ENCODE data around the gene EP300.
"Not testable (repeated sequence)": the region's sequence is repeated elsewhere in the genome, so short reads cannot be mapped to it uniquely, and the experiment has no call there.

EP300 gene

GRCh38 chr22:41140365-41140957, 48.1 kb downstream of the EP300 start:
- Histone ChIP-seq H3K4me3 (ENCODE audit: low read length in 2 of 2) (no peak overlapping the region), H3K36me3 (ENCODE audit: control insufficient read depth in 2 of 2, insufficient read depth in 2 of 2, low read length in 2 of 2) (peaks cover 61 to 87% of the 10 kb centered on the region in 2 donors), H3K4me1 (ENCODE audit: control insufficient read depth in 2 of 2, insufficient read depth in 2 of 2, low read length in 2 of 2) (no peaks in the 10 kb centered on the region), H3K27ac (ENCODE audit: low read depth in 2 of 2, low read length in 2 of 2) (no peak overlapping the region), H3K9ac (ENCODE audit: low read depth in 1 of 2, low read length in 2 of 2) (no peak overlapping the region), H3K9me3 (ENCODE audit: control insufficient read depth in 2 of 2, low read length in 2 of 2) (no peaks in the 10 kb centered on the region), H3K27me3 (ENCODE audit: control insufficient read depth in 2 of 2, insufficient read depth in 2 of 2, low read length in 2 of 2) (no peaks in the 10 kb centered on the region)

- H3K36me3 ChIP-seq (ENCODE audit: control insufficient read depth in 2 of 2, insufficient read depth in 2 of 2, low read length in 2 of 2), result peaks cover 67 to 80% of the 10 kb centered on the region in 2 donors
- not testable (repeated sequence) for H3K9me3 ChIP-seq (ENCODE audit: control insufficient read depth in 2 of 2, low read length in 2 of 2); H3K27me3 ChIP-seq (ENCODE audit: control insufficient read depth in 2 of 2, insufficient read depth in 2 of 2, low read length in 2 of 2); H3K27ac ChIP-seq (ENCODE audit: low read depth in 2 of 2, low read length in 2 of 2); H3K4me3 ChIP-seq (ENCODE audit: low read length in 2 of 2); H3K4me1 ChIP-seq (ENCODE audit: control insufficient read depth in 2 of 2, insufficient read depth in 2 of 2, low read length in 2 of 2); H3K9ac ChIP-seq (ENCODE audit: low read depth in 1 of 2, low read length in 2 of 2)
Observed at GRCh38 chr22:41145921-41146320, 53.5 kb downstream of the EP300 start.

GRCh38 chr22:41146573-41146972, 54.2 kb downstream of the EP300 start:
- Histone ChIP-seq H3K27me3 (ENCODE audit: control insufficient read depth in 2 of 2, insufficient read depth in 2 of 2, low read length in 2 of 2) (no peaks in the 10 kb centered on the region), H3K36me3 (ENCODE audit: control insufficient read depth in 2 of 2, insufficient read depth in 2 of 2, low read length in 2 of 2) (peaks cover 68 to 80% of the 10 kb centered on the region in 2 donors), H3K9ac (ENCODE audit: low read depth in 1 of 2, low read length in 2 of 2) (no peak overlapping the region), H3K4me3 (ENCODE audit: low read length in 2 of 2) (no peak overlapping the region), H3K27ac (ENCODE audit: low read depth in 2 of 2, low read length in 2 of 2) (no peak overlapping the region), H3K4me1 (ENCODE audit: control insufficient read depth in 2 of 2, insufficient read depth in 2 of 2, low read length in 2 of 2) (no peaks in the 10 kb centered on the region), H3K9me3 (ENCODE audit: control insufficient read depth in 2 of 2, low read length in 2 of 2) (no peaks in the 10 kb centered on the region)

GRCh38 chr22:41147722-41148121, 55.3 kb downstream of the EP300 start:
- no peaks in the 10 kb centered on the region for H3K9me3 ChIP-seq (ENCODE audit: control insufficient read depth in 2 of 2, low read length in 2 of 2)
- H3K4me1 ChIP-seq (ENCODE audit: control insufficient read depth in 2 of 2, insufficient read depth in 2 of 2, low read length in 2 of 2), result no peaks in the 10 kb centered on the region
- no peak overlapping the region for H3K27ac ChIP-seq (ENCODE audit: low read depth in 2 of 2, low read length in 2 of 2)
- peaks cover 69 to 82% of the 10 kb centered on the region in 2 donors for H3K36me3 ChIP-seq (ENCODE audit: control insufficient read depth in 2 of 2, insufficient read depth in 2 of 2, low read length in 2 of 2)
- H3K27me3 ChIP-seq (ENCODE audit: control insufficient read depth in 2 of 2, insufficient read depth in 2 of 2, low read length in 2 of 2), result no peaks in the 10 kb centered on the region
- no peak overlapping the region for H3K9ac ChIP-seq (ENCODE audit: low read depth in 1 of 2, low read length in 2 of 2)
- no peak overlapping the region for H3K4me3 ChIP-seq (ENCODE audit: low read length in 2 of 2)

- Histone ChIP-seq H3K27ac (ENCODE audit: low read depth in 2 of 2, low read length in 2 of 2) (no peak overlapping the region), H3K27me3 (ENCODE audit: control insufficient read depth in 2 of 2, insufficient read depth in 2 of 2, low read length in 2 of 2) (no peaks in the 10 kb centered on the region), H3K4me1 (ENCODE audit: control insufficient read depth in 2 of 2, insufficient read depth in 2 of 2, low read length in 2 of 2) (no peaks in the 10 kb centered on the region), H3K36me3 (ENCODE audit: control insufficient read depth in 2 of 2, insufficient read depth in 2 of 2, low read length in 2 of 2) (peaks cover 90 to 91% of the 10 kb centered on the region in 2 donors), H3K9me3 (ENCODE audit: control insufficient read depth in 2 of 2, low read length in 2 of 2) (no peaks in the 10 kb centered on the region), H3K4me3 (ENCODE audit: low read length in 2 of 2) (no peak overlapping the region), H3K9ac (ENCODE audit: low read depth in 1 of 2, low read length in 2 of 2) (no peak overlapping the region)
Observed at GRCh38 chr22:41152902-41153301, 60.5 kb downstream of the EP300 start.

GRCh38 chr22:41157083-41157482, 64.7 kb downstream of the EP300 start:
- no peak overlapping the region for H3K4me3 ChIP-seq (ENCODE audit: low read length in 2 of 2)
- H3K36me3 ChIP-seq (ENCODE audit: control insufficient read depth in 2 of 2, insufficient read depth in 2 of 2, low read length in 2 of 2), result peaks cover 88 to 91% of the 10 kb centered on the region in 2 donors
- H3K27me3 ChIP-seq (ENCODE audit: control insufficient read depth in 2 of 2, insufficient read depth in 2 of 2, low read length in 2 of 2), result no peaks in the 10 kb centered on the region

GRCh38 chr22:41169157-41169556, 76.8 kb downstream of the EP300 start:
- H3K4me1 ChIP-seq (ENCODE audit: control insufficient read depth in 2 of 2, insufficient read depth in 2 of 2, low read length in 2 of 2), result no peaks in the 10 kb centered on the region
- H3K9me3 ChIP-seq (ENCODE audit: control insufficient read depth in 2 of 2, low read length in 2 of 2), result no peaks in the 10 kb centered on the region
- no peaks in the 10 kb centered on the region for H3K27me3 ChIP-seq (ENCODE audit: control insufficient read depth in 2 of 2, insufficient read depth in 2 of 2, low read length in 2 of 2)
- H3K9ac ChIP-seq (ENCODE audit: low read depth in 1 of 2, low read length in 2 of 2), result no peak overlapping the region
- no peak overlapping the region for H3K27ac ChIP-seq (ENCODE audit: low read depth in 2 of 2, low read length in 2 of 2)
- H3K4me3 ChIP-seq (ENCODE audit: low read length in 2 of 2), result no peak overlapping the region
- peaks cover 67 to 84% of the 10 kb centered on the region in 2 donors for H3K36me3 ChIP-seq (ENCODE audit: control insufficient read depth in 2 of 2, insufficient read depth in 2 of 2, low read length in 2 of 2)

More at GRCh38 chr22:41157083-41157482, 64.7 kb downstream of the EP300 start:
- Histone ChIP-seq H3K27ac (ENCODE audit: low read depth in 2 of 2, low read length in 2 of 2) (no peak overlapping the region), H3K4me1 (ENCODE audit: control insufficient read depth in 2 of 2, insufficient read depth in 2 of 2, low read length in 2 of 2) (no peaks in the 10 kb centered on the region), H3K9me3 (ENCODE audit: control insufficient read depth in 2 of 2, low read length in 2 of 2) (no peaks in the 10 kb centered on the region), H3K9ac (ENCODE audit: low read depth in 1 of 2, low read length in 2 of 2) (no peak overlapping the region)

GRCh38 chr22:41171996-41172395, 79.6 kb downstream of the EP300 start:
- no peak overlapping the region for H3K27ac ChIP-seq (ENCODE audit: low read depth in 2 of 2, low read length in 2 of 2)
- no peaks in the 10 kb centered on the region for H3K9me3 ChIP-seq (ENCODE audit: control insufficient read depth in 2 of 2, low read length in 2 of 2)
- peaks cover 71 to 86% of the 10 kb centered on the region in 2 donors for H3K36me3 ChIP-seq (ENCODE audit: control insufficient read depth in 2 of 2, insufficient read depth in 2 of 2, low read length in 2 of 2)

GRCh38 chr22:41175546-41175945, 83.2 kb downstream of the EP300 start:
- Histone ChIP-seq H3K9ac (ENCODE audit: low read depth in 1 of 2, low read length in 2 of 2) (no peak overlapping the region), H3K4me3 (ENCODE audit: low read length in 2 of 2) (no peak overlapping the region), H3K27me3 (ENCODE audit: control insufficient read depth in 2 of 2, insufficient read depth in 2 of 2, low read length in 2 of 2) (no peaks in the 10 kb centered on the region), H3K9me3 (ENCODE audit: control insufficient read depth in 2 of 2, low read length in 2 of 2) (no peaks in the 10 kb centered on the region), H3K27ac (ENCODE audit: low read depth in 2 of 2, low read length in 2 of 2) (no peak overlapping the region), H3K36me3 (ENCODE audit: control insufficient read depth in 2 of 2, insufficient read depth in 2 of 2, low read length in 2 of 2) (peaks cover 61 to 87% of the 10 kb centered on the region in 2 donors), H3K4me1 (ENCODE audit: control insufficient read depth in 2 of 2, insufficient read depth in 2 of 2, low read length in 2 of 2) (no peaks in the 10 kb centered on the region)

More at GRCh38 chr22:41171996-41172395, 79.6 kb downstream of the EP300 start:
- Histone ChIP-seq H3K9ac (ENCODE audit: low read depth in 1 of 2, low read length in 2 of 2) (no peak overlapping the region), H3K4me3 (ENCODE audit: low read length in 2 of 2) (no peak overlapping the region), H3K27me3 (ENCODE audit: control insufficient read depth in 2 of 2, insufficient read depth in 2 of 2, low read length in 2 of 2) (no peaks in the 10 kb centered on the region), H3K4me1 (ENCODE audit: control insufficient read depth in 2 of 2, insufficient read depth in 2 of 2, low read length in 2 of 2) (no peaks in the 10 kb centered on the region)

- Histone ChIP-seq H3K36me3 (ENCODE audit: control insufficient read depth in 2 of 2, insufficient read depth in 2 of 2, low read length in 2 of 2) (peaks cover 52 to 75% of the 10 kb centered on the region in 2 donors), H3K4me1 (ENCODE audit: control insufficient read depth in 2 of 2, insufficient read depth in 2 of 2, low read length in 2 of 2) (peaks cover 0 to 3% of the 10 kb centered on the region in 2 donors), H3K27me3 (ENCODE audit: control insufficient read depth in 2 of 2, insufficient read depth in 2 of 2, low read length in 2 of 2) (no peaks in the 10 kb centered on the region), H3K9me3 (ENCODE audit: control insufficient read depth in 2 of 2, low read length in 2 of 2) (no peaks in the 10 kb centered on the region), H3K9ac (ENCODE audit: low read depth in 1 of 2, low read length in 2 of 2) (no peak overlapping the region), H3K27ac (ENCODE audit: low read depth in 2 of 2, low read length in 2 of 2) (no peak overlapping the region), H3K4me3 (ENCODE audit: low read length in 2 of 2) (no peak overlapping the region)
Observed at GRCh38 chr22:41177040-41177621, 84.7 kb downstream of the EP300 start.
